ENCODE results near the gene HSPBAP1. TPM values are rescaled to one million over a fixed set of nuclear protein-coding genes. Genes with fewer than 3 reads are reported as not detected.

HSPBAP1 gene
- total RNA-seq, 1 experiment from 2014 or later: 9.8 TPM

- DNase-seq: no peak
- no peak overlapping the region for H3K23ac ChIP-seq (ENCODE audit: insufficient read length, low read depth, low read length)
- no peak overlapping the region for H4K91ac ChIP-seq (ENCODE audit: insufficient read length, low read depth, low read length)
- no peak overlapping the region for H3K27ac Mint-ChIP-seq
- no peak overlapping the region for H3K9ac ChIP-seq (ENCODE audit: extremely low read depth, insufficient read length, low read length)
- H2AK5ac ChIP-seq (ENCODE audit: insufficient read length, low read length): no peak overlapping the region
- H4K20me1 ChIP-seq (ENCODE audit: control insufficient read depth, insufficient read depth, insufficient read length): no peaks in the 10 kb centered on the region
- no peaks in the 10 kb centered on the region for H3K79me2 ChIP-seq (ENCODE audit: insufficient read depth, low read length)
- no peak overlapping the region for H3K18ac ChIP-seq (ENCODE audit: insufficient read length, low read depth, low read length)
- H2BK120ac ChIP-seq (ENCODE audit: low read depth, low read length, poor library complexity, severe bottlenecking): no peak overlapping the region
- H3K9me3 ChIP-seq (ENCODE audit: control insufficient read depth, low read depth, low read length): no peaks in the 10 kb centered on the region
- no peaks in the 10 kb centered on the region for H3K27me3 Mint-ChIP-seq (ENCODE audit: low read depth)
- H3T11ph ChIP-seq (ENCODE audit: low read length): no peak overlapping the region
- H3K36me3 Mint-ChIP-seq (ENCODE audit: insufficient read depth in 1 of 3, low read depth in 3 of 3): peaks cover 0 to 23% (median 5%) of the 10 kb centered on the region in 3 experiments; a peak in 3 of 7 replicates
- no peak overlapping the region for H2BK5ac ChIP-seq (ENCODE audit: insufficient read length, low read length)
- H4K8ac ChIP-seq (replicated peaks; ENCODE audit: insufficient read length, low read depth, low read length): no peak overlapping the region
- no peak overlapping the region for H3K14ac ChIP-seq (ENCODE audit: insufficient read depth, low read length)
- no peak overlapping the region for H3K4ac ChIP-seq (ENCODE audit: low read depth, low read length)
- no peak overlapping the region for H3K56ac ChIP-seq (ENCODE audit: insufficient read length, low read depth, low read length)
- H3K27me3 ChIP-seq (ENCODE audit: insufficient read depth, low read length): no peaks in the 10 kb centered on the region
- no peaks in the 10 kb centered on the region for H3K4me1 Mint-ChIP-seq
- H2BK15ac ChIP-seq (ENCODE audit: low read depth, low read length): no peak overlapping the region
- no peak overlapping the region for H3K4me2 ChIP-seq (ENCODE audit: insufficient read depth, insufficient read length, low read length)
- TF ChIP-seq, protein P1, sequence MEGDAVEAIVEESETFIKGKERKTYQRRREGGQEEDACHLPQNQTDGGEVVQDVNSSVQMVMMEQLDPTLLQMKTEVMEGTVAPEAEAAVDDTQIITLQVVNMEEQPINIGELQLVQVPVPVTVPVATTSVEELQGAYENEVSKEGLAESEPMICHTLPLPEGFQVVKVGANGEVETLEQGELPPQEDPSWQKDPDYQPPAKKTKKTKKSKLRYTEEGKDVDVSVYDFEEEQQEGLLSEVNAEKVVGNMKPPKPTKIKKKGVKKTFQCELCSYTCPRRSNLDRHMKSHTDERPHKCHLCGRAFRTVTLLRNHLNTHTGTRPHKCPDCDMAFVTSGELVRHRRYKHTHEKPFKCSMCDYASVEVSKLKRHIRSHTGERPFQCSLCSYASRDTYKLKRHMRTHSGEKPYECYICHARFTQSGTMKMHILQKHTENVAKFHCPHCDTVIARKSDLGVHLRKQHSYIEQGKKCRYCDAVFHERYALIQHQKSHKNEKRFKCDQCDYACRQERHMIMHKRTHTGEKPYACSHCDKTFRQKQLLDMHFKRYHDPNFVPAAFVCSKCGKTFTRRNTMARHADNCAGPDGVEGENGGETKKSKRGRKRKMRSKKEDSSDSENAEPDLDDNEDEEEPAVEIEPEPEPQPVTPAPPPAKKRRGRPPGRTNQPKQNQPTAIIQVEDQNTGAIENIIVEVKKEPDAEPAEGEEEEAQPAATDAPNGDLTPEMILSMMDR (conservative IDR thresholded peaks at IDR 0.05): no peak
- no peaks in the 10 kb centered on the region for H3K79me1 ChIP-seq (ENCODE audit: insufficient read depth, low read depth, low read length, poor library complexity, severe bottlenecking)
- H3K4me3 Mint-ChIP-seq: no peak overlapping the region
- no peak overlapping the region for H4K5ac ChIP-seq (ENCODE audit: insufficient read length, low read depth, low read length)
- no peaks in the 10 kb centered on the region for H3K9me3 Mint-ChIP-seq
- H3K23me2 ChIP-seq (ENCODE audit: insufficient read length, low read depth, low read length, poor library complexity, severe bottlenecking): no peaks in the 10 kb centered on the region
- H2BK20ac ChIP-seq (ENCODE audit: low read depth, low read length, poor library complexity, severe bottlenecking): no peak overlapping the region
- no peak overlapping the region for H2AFZ ChIP-seq (ENCODE audit: low read length)
- no peak overlapping the region for H2BK12ac ChIP-seq (ENCODE audit: insufficient read length, low read depth, low read length)
- no peak overlapping the region for H3K27ac ChIP-seq (ENCODE audit: insufficient read length, low read depth, low read length)
- H3K4me1 ChIP-seq (ENCODE audit: insufficient read depth, low read length): no peaks in the 10 kb centered on the region
- WGBS (ENCODE audit: extremely low coverage, insufficient read length, low lambda C conversion rate): no CpG with 5 or more reads among the region's 4 CpGs
These were observed 102.4 kb downstream of the HSPBAP1 start for GRCh38 chr3:122691195-122691594.

Measured in H9 (cell line).